Activated CD4-positive, alpha-beta T cell treated with anti-CD3 and anti-CD28 coated beads for 24 hours (primary cell): ENCODE measurements around the gene SYNE3.

Experiments used
- DNase-seq, 2 donors: peaks; one replicate each; pipeline ENCODE4 v3.0.0-alpha.2; 2020; ENCODE audit warnings: low read depth in 2 of 2

Gene SYNE3

GRCh38 chr14:95516554-95517181, at the start of gene SYNE3:
Gene SYNE3, minus strand, starts transcription at chr14:95516650. Its CDS starts 40,829 bp downstream, at chr14:95475821.
- DNase-seq, result peak in 1 of 2 donors; percentile 47

GRCh38 chr14:95564060-95564459, 47.6 kb upstream of the SYNE3 start:
- no peak for DNase-seq

GRCh38 chr14:95562892-95563685, 46.6 kb upstream of the SYNE3 start:
- no peak for DNase-seq

GRCh38 chr14:95561001-95561412, 44.6 kb upstream of the SYNE3 start:
- peak; percentile 82 to 91 for DNase-seq

GRCh38 chr14:95559203-95559602, 42.8 kb upstream of the SYNE3 start:
- no peak for DNase-seq

GRCh38 chr14:95557832-95558231, 41.4 kb upstream of the SYNE3 start:
- no peak for DNase-seq

- no peak for DNase-seq
Measured at GRCh38 chr14:95557291-95557690, 40.8 kb upstream of the SYNE3 start.

- no peak for DNase-seq
Measured at GRCh38 chr14:95555053-95555452, 38.6 kb upstream of the SYNE3 start.

GRCh38 chr14:95553141-95553540, 36.7 kb upstream of the SYNE3 start:
- no peak for DNase-seq

- no peak for DNase-seq
Measured at GRCh38 chr14:95551435-95551834, 35.0 kb upstream of the SYNE3 start.

- no peak for DNase-seq
Measured at GRCh38 chr14:95549656-95550585, 33.5 kb upstream of the SYNE3 start.

- no peak for DNase-seq
Measured at GRCh38 chr14:95548328-95548929, 32.0 kb upstream of the SYNE3 start.

- no peak for DNase-seq
Measured at GRCh38 chr14:95547626-95548327, 31.3 kb upstream of the SYNE3 start.

GRCh38 chr14:95547272-95547625, 30.8 kb upstream of the SYNE3 start:
- no peak for DNase-seq

- DNase-seq, result no peak
Measured at GRCh38 chr14:95545515-95546168, 29.2 kb upstream of the SYNE3 start.

GRCh38 chr14:95544588-95544987, 28.1 kb upstream of the SYNE3 start:
- DNase-seq, result no peak

GRCh38 chr14:95543021-95543420, 26.6 kb upstream of the SYNE3 start:
- DNase-seq, result no peak

- DNase-seq, result no peak
Measured at GRCh38 chr14:95541932-95542930, 25.8 kb upstream of the SYNE3 start.

GRCh38 chr14:95541346-95541745, 24.9 kb upstream of the SYNE3 start:
- DNase-seq, result no peak
